GM19324 (cell line): ENCODE results near the gene CFAP107.

Source experiments
- ATAC-seq: cut with Tn5 transposase; IDR thresholded peaks from one replicate; pipeline ENCODE4 v1.9.1; 2021; ENCODE audit warnings: mild to moderate bottlenecking, moderate library complexity; ENCODE audit not compliant: unreplicated experiment, low FRiP score

CFAP107 gene

DNA sequence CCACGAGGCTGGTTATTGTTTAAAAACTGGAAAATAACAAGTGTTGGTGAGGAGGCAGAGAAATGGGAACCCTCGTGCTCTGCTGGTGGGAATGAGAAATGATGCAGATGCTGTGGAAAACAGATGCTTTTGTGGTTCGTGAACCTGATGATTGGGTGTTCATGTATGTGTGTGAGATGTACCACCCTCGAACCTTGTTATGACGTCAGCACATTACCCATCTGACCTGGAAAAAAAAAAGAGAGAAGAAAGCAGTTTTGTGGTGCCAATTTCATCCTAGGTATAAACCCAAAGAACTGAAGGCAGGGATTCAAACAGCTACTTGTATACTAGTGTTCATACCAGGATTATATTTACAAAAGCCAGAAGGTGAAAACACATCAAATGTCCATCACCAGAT is 6.4 kb upstream of the CFAP107 start:
- ATAC-seq: no peak

DNA sequence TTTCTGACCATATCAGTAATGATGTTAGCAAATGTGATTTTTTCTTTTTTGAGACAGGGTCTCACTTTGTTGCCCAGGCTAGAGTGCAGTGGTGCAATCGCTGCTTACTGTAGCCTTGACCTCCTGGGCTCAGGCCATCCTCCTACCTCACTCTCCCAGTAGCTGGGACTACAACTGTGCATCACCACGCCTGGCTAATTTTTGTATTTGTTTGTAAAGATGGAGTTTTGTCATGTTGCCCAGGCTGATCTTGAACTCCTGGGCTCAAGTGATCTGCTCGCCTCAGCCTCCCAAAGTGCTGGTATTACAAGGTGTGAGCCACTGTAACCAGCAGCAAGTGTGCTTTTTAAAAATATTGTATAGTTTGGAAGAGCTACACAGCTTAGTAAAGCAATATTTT is 4.1 kb upstream of the CFAP107 start:
- ATAC-seq: no peak

DNA sequence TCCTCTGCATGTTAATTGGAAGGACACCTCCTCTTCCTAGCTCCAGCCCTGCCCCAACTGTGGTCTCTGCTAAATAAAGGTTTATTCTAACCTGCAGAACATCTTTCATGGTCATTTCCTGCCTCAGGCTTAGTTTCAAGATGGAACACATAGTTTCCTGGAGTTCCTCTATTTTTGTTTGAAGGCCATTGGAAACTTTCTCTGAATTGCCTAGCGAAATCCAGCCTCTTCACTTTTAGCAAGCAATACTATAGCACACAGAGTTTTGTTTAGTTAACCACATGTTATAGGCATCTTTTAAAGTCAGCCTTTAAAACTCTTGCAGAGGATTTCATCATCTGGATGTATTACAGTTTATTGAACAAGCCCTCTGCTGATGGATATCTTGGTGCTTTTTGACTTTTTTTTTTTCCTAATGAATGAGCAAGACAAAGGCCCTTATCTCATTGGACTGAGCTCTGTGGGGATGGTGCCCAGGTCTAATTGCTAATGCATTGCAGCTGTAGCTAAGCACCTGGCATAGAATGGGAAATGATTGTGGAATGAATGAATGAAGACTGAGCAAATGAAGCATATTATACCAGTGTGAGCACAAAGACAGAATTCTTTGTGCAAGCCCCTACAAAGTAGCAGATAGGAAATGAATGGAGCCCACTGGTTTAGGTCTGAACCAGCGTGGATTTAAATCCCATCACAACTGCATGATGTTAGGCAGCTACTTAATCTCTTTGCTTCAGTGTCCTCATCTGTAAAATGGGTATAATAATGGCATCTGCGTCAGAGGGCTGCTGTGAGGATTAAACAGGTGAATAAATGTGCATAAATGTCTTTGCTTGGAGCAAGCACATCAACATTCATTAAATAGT is 641 bp upstream of the CFAP107 start:
- no peak for ATAC-seq

DNA sequence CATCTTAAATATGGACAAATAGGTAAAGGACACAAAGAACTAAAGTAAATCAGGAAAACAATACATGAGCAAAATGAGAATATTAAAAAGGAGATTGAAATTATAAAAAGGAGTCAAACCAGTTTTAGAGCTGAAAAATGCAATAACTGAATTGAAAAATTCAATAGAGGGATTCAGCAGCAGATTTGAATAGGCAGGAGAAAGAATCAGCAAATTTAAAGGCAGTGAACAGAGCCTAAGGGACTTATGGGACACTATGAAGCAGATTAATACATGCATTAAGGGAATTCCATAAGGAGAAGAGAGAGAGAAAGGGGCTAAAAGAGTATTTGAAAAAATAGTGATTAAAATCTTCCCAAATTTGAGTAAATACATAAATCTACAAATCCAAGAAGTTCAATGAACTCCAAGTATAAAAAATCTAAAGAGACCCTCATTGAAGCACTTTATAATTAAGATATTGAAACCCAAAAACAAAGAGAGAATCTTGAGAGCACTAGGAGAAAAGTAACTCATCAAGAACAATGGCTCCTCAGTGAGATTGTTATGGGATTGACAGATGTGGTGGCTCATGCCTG is 2.9 kb downstream of the CFAP107 start:
- ATAC-seq: no peak

DNA sequence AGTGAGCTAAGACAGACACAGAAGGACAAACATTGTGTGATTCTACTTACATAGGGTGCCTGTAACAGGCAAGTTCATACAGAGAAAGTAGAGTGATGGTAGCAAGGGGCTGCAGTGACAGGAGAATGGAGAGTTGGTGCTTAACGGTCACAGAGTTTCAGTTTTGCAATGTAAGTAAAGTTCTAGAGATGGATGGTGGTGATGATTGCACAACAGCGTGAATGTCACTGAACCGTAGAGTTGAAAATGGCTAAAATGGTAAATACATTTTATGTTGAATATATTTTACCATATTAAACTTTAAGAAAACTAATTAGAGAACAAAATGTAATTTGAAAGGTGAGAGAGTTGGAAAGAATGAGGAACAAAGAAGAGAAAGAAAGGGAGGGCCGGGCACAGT is 8.7 kb downstream of the CFAP107 start:
- ATAC-seq: no peak

DNA sequence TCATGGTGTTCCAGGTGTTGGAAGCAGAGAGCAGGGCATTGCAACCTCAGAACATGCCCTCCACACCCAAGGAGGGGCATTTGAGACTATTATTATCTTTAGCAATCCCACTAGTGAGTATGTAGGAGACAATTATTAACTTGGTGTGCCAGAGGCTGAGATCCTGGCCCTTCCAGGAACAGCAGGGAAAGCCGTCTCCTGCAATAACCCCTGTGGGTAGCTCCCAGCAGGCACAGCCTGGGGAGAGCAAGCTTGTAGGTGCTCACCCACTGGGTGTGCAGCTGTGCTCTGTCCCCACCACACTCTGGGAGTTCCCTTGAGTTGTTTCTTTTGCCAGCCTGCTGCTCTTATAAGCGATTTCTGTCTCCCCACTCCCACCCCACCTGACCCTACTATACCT is 10.3 kb downstream of the CFAP107 start:
- no peak for ATAC-seq

DNA sequence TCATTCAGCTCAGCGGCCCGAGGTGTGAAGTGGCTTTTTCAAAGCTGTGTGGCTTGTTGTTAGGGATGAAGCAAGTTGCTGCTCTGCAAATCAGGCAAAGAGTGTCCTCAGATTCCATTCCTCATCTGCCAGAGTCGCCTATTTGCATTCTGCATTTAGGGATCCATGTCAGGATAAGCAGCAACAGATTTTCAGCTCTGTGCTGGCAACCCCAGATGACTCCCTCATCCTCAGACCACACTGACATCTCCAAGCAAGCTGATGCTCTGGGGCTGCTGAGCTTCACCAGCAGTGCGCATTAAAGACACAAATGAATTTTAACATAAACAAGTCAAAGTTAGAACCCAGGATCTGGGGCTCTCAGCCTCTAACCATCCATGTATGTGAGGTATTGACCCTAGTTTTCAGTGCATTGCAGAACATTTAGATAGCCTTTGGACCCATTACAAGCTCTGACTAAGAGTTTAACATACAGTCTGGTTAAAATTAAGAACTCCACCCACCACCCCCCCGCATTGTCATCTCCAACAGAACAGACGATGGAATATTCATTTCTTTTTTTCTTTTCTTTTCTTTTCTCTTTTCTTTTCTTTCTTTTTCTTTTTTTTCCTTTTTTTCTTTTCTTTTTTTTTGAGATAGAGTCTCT is 10.9 kb downstream of the CFAP107 start:
- ATAC-seq: no peak

DNA sequence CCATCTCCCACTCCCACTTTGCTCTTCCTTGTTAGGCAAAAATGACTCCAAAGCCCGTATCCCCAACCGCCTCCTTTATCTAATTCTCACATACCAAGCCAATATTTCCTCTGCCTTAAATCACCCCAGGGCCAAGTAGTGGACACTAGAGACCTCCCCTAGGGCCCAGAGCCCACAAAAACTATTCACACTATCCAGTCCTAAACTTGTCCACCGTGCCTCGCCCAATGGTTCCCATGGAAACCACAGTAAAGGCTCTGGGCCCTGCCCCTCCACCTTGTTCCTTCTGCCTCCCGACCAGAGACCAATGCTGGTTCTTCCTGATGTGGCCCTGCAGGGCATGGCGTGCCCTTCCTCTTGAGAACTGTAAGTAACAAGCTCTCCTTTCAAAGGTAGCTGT is 11.8 kb downstream of the CFAP107 start:
- ATAC-seq: no peak

DNA sequence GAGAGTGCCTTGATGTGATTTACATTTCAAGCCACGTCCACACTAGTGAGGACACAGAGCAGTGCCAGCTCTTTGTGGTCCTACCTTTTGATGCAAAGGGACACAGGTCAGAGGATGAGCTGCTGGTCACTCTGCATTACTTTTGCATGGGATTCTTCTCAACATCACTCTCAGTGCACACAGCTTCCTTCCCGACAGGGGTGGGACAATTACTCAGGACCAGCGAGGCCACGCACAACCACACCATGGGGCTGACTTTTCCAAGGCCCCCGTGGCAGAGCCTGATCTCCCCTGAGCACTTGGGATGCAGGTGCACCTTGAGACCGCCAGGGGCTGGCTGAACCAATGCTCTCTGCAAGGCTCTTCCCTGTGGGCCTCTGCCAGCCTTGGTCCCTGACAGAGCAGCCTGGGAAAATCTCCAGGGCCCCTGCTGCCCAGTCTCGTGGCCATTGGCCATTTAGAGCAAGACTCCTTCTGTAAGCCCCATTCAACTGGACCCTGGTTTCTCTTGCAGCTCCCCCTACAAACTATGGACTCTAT is 14.3 kb downstream of the CFAP107 start:
- no peak for ATAC-seq

DNA sequence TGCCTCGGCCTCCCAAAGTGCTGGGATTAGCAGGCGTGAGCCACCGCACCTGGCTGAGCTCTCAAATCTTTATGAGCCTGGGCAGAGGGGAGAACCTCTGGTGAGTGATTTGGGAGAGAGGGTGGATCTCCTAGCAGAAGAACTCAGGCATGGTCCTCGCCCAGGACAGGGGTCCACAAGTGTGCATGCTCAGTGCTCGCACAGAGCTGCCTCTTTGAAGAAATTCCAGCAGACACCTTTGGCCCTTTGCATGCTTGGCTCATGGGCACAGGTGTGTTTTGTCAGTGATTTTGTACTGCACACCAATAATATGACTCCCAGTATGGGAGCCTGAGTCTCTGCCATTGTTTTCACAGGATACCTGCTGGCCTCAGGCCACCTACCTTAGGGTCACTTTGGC is 15.8 kb downstream of the CFAP107 start:
- ATAC-seq: no peak

DNA sequence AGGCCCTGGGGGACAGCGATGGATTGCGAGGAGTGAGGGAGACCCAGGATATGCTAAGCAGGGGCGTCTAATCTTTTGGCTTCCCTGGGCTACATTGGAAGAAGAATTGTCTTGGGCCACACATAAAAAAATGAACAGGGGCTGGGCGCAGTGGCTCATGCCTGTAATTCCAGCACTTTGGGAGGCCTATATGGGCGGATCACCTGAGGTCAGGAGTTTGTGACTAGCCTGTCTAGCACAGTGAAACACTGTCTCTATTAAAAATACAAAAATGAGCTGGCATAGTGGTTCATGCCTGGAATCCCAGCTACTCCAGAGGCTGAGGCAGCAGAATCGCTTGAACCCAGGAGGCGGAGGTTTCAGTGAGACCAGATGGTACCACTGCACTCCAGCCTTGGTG is 16.8 kb downstream of the CFAP107 start:
- no peak for ATAC-seq

DNA sequence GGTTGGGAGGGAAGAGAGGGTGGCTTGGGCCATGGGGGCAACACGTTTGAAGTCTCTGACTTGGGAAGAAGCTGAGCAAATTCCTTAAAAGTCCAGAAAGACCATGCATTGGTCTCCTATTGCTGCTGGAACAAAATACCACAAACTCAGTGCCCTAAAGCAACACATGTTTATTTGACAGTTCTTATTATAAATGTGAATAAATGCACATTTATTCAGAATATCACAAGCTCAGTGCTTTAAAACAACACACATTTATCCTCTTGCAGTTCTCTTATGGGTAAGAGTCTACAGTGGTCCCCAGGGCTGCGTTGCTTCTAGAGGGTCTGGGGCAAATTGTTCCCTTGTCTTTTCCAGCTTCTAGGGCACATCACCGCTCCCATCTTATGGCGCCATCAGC is 17.5 kb downstream of the CFAP107 start:
- ATAC-seq: no peak

DNA sequence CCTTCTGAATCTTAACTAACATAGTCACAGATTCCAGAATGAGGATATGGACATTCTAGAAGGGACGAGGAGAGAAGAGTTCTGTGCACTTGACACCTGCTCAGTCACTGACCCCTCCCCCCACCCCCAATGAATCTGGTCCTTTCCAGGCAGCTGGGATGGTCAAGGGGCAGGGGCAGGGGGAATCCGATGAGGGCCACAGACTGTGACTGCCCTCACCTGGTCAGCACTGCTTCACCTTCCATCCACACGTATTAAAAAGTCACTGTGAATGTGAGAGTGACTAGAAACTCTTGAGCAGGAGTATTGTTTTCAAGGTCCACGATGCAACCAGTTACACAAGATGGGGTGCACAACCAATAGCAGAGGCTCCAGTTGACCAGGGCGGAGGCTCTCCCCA is 18.0 kb downstream of the CFAP107 start:
- ATAC-seq: no peak

DNA sequence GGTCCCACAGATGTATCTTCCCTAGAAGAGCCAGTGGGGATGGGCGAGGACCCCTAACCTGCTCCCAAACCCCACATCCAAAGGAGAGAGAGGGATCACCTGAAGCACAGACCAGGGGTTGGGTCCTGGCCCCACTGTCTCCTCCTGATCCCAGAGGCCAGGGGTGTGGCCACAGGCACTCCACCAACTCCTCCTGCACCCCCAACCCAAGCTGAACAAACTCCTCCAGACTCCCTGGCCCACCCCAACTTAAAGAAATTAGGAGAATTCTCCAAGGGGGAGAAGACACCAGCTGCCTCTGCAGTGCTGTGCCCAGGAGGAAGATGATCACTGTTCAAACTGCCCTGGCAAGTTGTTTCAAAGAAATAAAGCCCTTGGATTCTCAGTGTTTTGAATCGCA is 23.0 kb downstream of the CFAP107 start:
- ATAC-seq: no peak

DNA sequence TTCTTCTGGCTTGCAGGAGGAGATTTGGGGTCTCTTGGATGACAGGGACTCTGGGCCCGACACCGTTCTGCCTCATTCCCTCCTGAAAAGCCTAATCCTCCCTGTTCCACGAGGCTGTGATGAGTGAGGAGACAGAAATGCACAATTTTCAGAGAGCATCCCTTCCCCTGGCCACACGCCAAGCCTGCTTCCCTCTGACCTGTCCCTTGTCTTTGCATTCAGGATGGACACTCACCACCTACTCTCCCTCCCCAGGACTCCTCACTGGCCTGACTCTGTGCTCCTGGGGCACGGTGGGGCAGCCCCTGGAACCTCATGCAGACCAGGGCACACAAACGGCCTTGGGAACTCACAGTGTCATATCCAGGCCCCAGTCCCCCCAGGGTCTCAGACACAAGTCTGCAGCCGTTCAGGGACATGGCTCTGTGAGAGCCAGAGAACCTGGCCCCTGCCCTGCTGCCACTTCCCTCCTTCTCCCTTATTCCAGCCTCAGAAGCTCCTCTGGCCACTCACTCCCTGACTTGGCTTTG is 24.0 kb downstream of the CFAP107 start:
- no peak for ATAC-seq

DNA sequence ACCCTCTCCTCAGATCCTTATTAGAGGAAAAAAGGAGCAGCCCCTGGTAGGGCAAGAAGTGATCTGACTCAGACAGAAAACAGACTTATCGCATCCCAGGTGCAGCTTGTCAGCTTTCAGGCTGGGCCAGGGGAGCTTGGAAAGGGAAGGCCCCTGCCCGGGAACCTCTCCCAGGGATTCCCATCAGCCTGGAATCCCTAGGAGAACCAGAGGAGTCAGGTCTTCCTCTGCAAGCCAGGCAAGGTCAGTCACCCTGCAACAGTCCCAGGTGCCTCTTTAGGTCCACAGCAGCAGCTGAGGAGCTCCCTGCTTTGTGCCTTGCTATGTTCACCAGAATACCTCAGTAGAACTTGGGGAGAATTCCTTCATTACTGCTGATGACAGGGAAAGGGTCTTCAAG is 24.6 kb downstream of the CFAP107 start:
- ATAC-seq: no peak

DNA sequence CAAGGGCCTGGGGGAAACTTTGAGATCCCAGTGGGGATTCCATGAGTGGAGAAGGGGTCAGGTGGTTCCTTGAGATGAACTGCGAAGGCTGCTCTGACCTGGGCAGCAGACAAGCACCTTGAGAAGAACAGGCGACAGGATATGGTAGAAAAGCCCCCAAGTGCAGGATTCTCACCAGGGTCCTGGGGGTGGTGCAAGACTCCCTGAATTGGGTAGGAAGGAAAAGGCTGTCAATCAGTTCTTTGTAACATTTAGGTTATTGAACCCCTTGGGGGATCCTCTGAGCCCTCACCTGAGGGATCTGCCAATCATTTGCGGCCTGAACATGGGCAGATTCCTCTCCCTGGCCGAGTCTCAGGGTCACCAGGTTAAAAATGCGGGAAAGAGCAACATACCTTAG is 25.2 kb downstream of the CFAP107 start:
- ATAC-seq: no peak

DNA sequence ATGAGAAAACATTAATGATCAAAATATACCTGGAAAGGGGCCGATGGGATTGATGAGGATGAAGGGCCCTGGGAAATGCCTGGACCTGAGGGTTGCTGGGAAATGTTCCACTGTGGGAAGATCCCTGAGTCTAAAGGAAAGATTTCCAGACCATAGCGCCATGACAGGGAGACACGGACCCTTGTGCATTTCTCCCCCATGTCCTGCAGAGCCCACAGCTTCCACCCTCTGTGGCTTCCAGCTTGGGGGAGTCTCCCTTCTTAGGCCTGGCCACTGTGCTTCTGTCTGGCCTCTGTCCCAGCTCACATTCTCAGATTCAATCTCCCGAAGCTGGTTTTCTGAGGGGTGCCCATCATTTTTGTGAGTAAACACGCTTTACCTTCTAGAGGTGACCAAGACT is 26.5 kb downstream of the CFAP107 start:
- ATAC-seq: no peak

DNA sequence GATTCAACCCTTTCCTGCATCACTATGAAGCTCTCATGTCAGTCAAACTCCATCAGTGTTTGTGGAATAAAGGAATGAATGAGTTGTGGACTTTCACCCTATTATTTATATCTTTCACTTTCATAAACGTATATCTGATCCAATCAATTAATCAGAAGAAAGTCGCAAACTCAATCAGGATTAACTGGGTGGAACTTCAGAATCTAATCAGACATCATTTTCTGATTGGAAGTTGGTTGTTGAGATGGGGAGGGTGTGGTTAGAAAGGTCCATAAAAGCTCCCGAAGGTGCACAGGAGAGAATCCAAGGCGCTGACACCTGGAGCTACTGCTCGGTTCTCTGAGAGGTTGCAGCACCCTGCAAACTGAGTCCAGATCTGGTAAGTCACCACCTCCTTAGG is 27.4 kb downstream of the CFAP107 start, which contains the start of gene PRAMEF12:
TSS of gene PRAMEF12 (plus strand) at position 301 of the 400 bp plus-strand sequence. CDS start 1,130 bp downstream, outside the sequence.
- ATAC-seq: no peak

DNA sequence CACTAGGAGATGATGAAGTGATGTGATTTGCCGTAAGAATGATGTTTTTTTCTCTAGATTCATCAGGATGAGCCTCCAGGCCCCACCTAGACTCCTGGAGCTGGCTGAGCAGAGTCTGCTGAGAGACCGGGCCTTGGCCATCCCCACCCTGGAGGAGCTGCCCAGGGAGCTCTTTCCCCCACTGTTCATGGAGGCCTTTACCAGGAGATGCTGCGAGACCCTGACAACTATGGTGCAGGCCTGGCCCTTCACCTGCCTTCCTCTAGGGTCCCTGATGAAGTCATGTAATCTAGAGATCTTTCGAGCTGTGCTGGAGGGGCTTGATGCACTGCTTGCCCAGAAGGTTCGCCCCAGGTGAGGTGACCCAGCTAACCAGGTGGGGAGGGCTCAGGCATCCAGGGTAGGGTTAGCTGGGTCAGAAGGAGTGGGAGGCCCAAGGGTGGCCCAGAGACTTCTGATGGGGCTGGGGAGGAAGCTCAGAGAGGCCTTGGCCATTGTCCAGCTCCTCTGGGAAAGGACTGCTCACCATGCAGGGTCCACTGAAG is 28.9 kb downstream of the CFAP107 start:
- no peak for ATAC-seq

DNA sequence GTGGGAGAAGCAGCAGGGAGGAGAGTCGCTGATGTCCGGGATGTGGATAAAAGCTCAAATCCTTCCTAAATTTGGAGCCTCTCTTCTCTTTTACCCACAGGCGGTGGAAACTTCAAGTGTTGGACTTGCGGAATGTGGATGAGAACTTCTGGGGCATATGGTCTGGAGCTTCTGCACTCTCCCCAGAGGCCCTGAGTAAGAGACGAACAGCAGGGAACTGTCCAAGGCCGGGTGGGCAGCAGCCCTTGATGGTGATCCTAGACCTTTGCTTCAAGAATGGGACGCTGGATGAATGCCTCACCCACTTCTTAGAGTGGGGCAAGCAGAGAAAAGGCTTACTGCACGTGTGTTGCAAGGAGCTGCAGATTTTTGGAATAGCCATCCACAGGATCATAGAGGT is 29.4 kb downstream of the CFAP107 start:
- no peak for ATAC-seq
